Body of pancreas (tissue), 4 donors: Measurements from ENCODE around the gene CCNT2. TPM values are rescaled to one million over a fixed set of nuclear protein-coding genes. Genes with fewer than 3 reads are reported as not detected.

Experiments used
- ATAC-seq: fragments of 150-250 bp; one replicate; pipeline ENCODE4 v1.9.1; 2016
- DNase-seq, 4 donors: peaks; one replicate each; pipeline ENCODE4 v3.0.0-alpha.2; 2019
- H3K27ac ChIP-seq, 4 donors: fragments of 200-600 bp; sonication (generic); 1 replicate in 3 of 4; 2 replicates in 1 of 4; pipeline versions ENCODE4 v1.5.1 to v1.6.1; 2016 to 2019; ENCODE audit warnings: mild to moderate bottlenecking in 1 of 4, mixed read lengths in 1 of 4, moderate library complexity in 1 of 4
- H3K27me3 ChIP-seq, 2 donors: fragments of 200-600 bp; sonication (generic); one replicate each; pipeline ENCODE4 v1.6.0; 2016; ENCODE audit warnings: mild to moderate bottlenecking in 1 of 2
- H3K36me3 ChIP-seq, 2 donors: fragments of 200-600 bp; sonication (generic); replicated peaks in 1 of 2; 2 replicates each; pipeline ENCODE4 v1.5.1; 2016; ENCODE audit warnings: low read depth in 2 of 2; ENCODE audit not compliant: insufficient read depth in 1 of 2
- H3K4me1 ChIP-seq: fragments of 200-600 bp; sonication (generic); one replicate; pipeline ENCODE4 v1.6.0; 2016
- H3K4me3 ChIP-seq, 2 donors: fragments of 200-600 bp; sonication (generic); 1 replicate in 1 of 2; 2 replicates in 1 of 2; pipeline ENCODE4 v1.5.1; 2016 to 2019
- H3K9me3 ChIP-seq, 3 donors: fragments of 200-600 bp; sonication (generic); 1 replicate in 2 of 3; 2 replicates in 1 of 3; pipeline ENCODE4 v1.5.1; 2016
- CTCF ChIP-seq, 7 experiments: fragments of 450-650 bp in 4 of 7; fragments of 200-600 bp in 3 of 7; sonication (generic) in 3 of 7; IDR thresholded peaks; one replicate each; pipeline ENCODE4 v1.5.1; 2016 to 2019; ENCODE audit warnings: antibody characterized with exemption in 7 of 7
- POLR2A ChIP-seq, 3 donors: fragments of 450-650 bp; IDR thresholded peaks; one replicate each; pipeline ENCODE4 v1.6.1; 2016; ENCODE audit warnings: antibody characterized with exemption in 3 of 3, mild to moderate bottlenecking in 2 of 3
- WGBS, 2 donors: methylation state at CpG; one replicate each; pipeline ENCODE4 v1.1.5; 2017; 5-methylcytosine and 5-hydroxymethylcytosine counted together
- intact Hi-C: fragments of 100-400 bp; cut with DNase I; formaldehyde crosslinking; loops from one replicate; pipeline ENCODE4 v1.15.1; 2023
- total RNA-seq, 2 donors: library from RNA; depleted of rRNA; stranded (reverse); fragments of >200 nt; gene quantifications; one replicate each; pipeline ENCODE4 v1.1.0, GENCODE V29; 2016

The CCNT2 gene
- total RNA-seq, 2 donors from 2014 or later, result 19.1 to 32.7 TPM

GRCh38 chr2:134926231-134926931, 7.8 kb downstream of the CCNT2 start:
- peak overlapping the region in 1 of 4 donors; percentile 15 for H3K27ac ChIP-seq
- TF ChIP-seq POLR2A (IDR thresholded peaks at IDR 0.05), result no peak
- TF ChIP-seq CTCF (IDR thresholded peaks at IDR 0.05), result no peak
- H3K4me1 ChIP-seq, result peaks cover 81% of the 10 kb centered on the region
- H3K4me3 ChIP-seq, result no peak overlapping the region
- intact Hi-C loops, result no loop called here
- no peaks in the 10 kb centered on the region for H3K36me3 ChIP-seq
- 52 to 53% methylated on average over 3 of the region's 3 CpGs for WGBS, 2 donors
- DNase-seq, result no peak
- peak; percentile 26 for ATAC-seq
- no peaks in the 10 kb centered on the region for H3K27me3 ChIP-seq
- no peaks in the 10 kb centered on the region for H3K9me3 ChIP-seq

GRCh38 chr2:134927195-134927594, 8.6 kb downstream of the CCNT2 start:
- H3K27ac ChIP-seq, result no peak overlapping the region
- intact Hi-C loops, result no loop called here
- H3K9me3 ChIP-seq, result no peaks in the 10 kb centered on the region
- H3K4me1 ChIP-seq, result peaks cover 82% of the 10 kb centered on the region
- H3K36me3 ChIP-seq, result no peaks in the 10 kb centered on the region
- TF ChIP-seq CTCF (IDR thresholded peaks at IDR 0.05), result no peak
- no peak for TF ChIP-seq POLR2A (IDR thresholded peaks at IDR 0.05)
- ATAC-seq (no peak), DNase-seq (no peak)
- 82 to 92% methylated on average over 3 of the region's 3 CpGs for WGBS, 2 donors
- H3K4me3 ChIP-seq, result no peak overlapping the region
- no peaks in the 10 kb centered on the region for H3K27me3 ChIP-seq

- no peaks in the 10 kb centered on the region for H3K27me3 ChIP-seq
- no peaks in the 10 kb centered on the region for H3K9me3 ChIP-seq
- TF ChIP-seq CTCF (IDR thresholded peaks at IDR 0.05) (no peak), POLR2A (IDR thresholded peaks at IDR 0.05) (peak in 2 of 3 donors; percentile 9 to 18)
- H3K4me3 ChIP-seq, result no peak overlapping the region
- intact Hi-C loops, result no loop called here
- peak overlapping the region; percentile 65 to 86 (median 72) for H3K27ac ChIP-seq
- H3K4me1 ChIP-seq, result peaks cover 85% of the 10 kb centered on the region
- peak; percentile 37 to 59 (median 51) for DNase-seq
- WGBS, 2 donors, result 12 to 18% methylated on average over 3 of the region's 3 CpGs
- H3K36me3 ChIP-seq, result no peaks in the 10 kb centered on the region
- ATAC-seq, result peak; percentile 87
Measured at GRCh38 chr2:134932864-134933526, 14.4 kb downstream of the CCNT2 start.

- Histone ChIP-seq H3K4me1 (peaks cover 89% of the 10 kb centered on the region), H3K4me3 (no peak overlapping the region), H3K9me3 (no peaks in the 10 kb centered on the region), H3K27me3 (no peaks in the 10 kb centered on the region), H3K36me3 (no peaks in the 10 kb centered on the region), H3K27ac (peak overlapping the region; percentile 65 to 86 (median 72))
- TF ChIP-seq POLR2A (IDR thresholded peaks at IDR 0.05) (no peak), CTCF (IDR thresholded peaks at IDR 0.05) (no peak)
- no peak for DNase-seq
- no peak for ATAC-seq
- intact Hi-C loops, result no loop called here
- WGBS, 2 donors, result 57 to 74% methylated on average over 1 of the region's 1 CpG
Measured at GRCh38 chr2:134933732-134934131, 15.1 kb downstream of the CCNT2 start.
